OCI-LY1 (cell line): ENCODE data around the gene BCAS2.

Source experiments
- H2AFZ ChIP-seq: fragments of 200-600 bp; sonication (generic), shearing (Covaris generic); 2 replicates; pipeline ENCODE4 v1.6.0; 2014; ENCODE audit warnings: antibody characterized with exemption, mild to moderate bottlenecking, low read length
- H3F3A ChIP-seq: fragments of 200-600 bp; sonication (generic), shearing (Covaris generic); 2 replicates; pipeline ENCODE4 v1.6.0; 2014; ENCODE audit warnings: mild to moderate bottlenecking, antibody characterized with exemption, low read length, moderate library complexity; ENCODE audit not compliant: insufficient read depth
- H3K27ac ChIP-seq: fragments of 200-600 bp; sonication (generic); 2 replicates; pipeline ENCODE4 v1.5.1; 2014; ENCODE audit warnings: low read length, mixed run types, mild to moderate bottlenecking, low read depth; ENCODE audit not compliant: poor library complexity, severe bottlenecking
- H3K27me3 ChIP-seq: fragments of 200-600 bp; sonication (generic); 2 replicates; pipeline ENCODE4 v1.6.0; 2014; ENCODE audit warnings: antibody characterized with exemption, mild to moderate bottlenecking, low read length, moderate library complexity; ENCODE audit not compliant: insufficient read depth
- H3K36me3 ChIP-seq: fragments of 200-600 bp; sonication (generic); 2 replicates; pipeline ENCODE4 v1.6.1; 2014; ENCODE audit warnings: mild to moderate bottlenecking, antibody characterized with exemption, low read length, moderate library complexity, mixed read lengths; ENCODE audit not compliant: insufficient read depth
- H3K4me1 ChIP-seq: fragments of 200-600 bp; sonication (generic); 2 replicates; pipeline ENCODE4 v1.5.1; 2014; ENCODE audit warnings: mild to moderate bottlenecking, low read length, moderate library complexity; ENCODE audit not compliant: insufficient read depth, severe bottlenecking
- H3K4me2 ChIP-seq: fragments of 200-600 bp; sonication (generic), shearing (Covaris generic); 2 replicates; pipeline ENCODE4 v1.6.1; 2014; ENCODE audit warnings: low read length
- H3K4me3 ChIP-seq: fragments of 200-600 bp; sonication (generic); 2 replicates; pipeline ENCODE4 v1.5.1; 2014; ENCODE audit warnings: low read length, low read depth, mild to moderate bottlenecking, mixed read lengths; ENCODE audit not compliant: poor library complexity, severe bottlenecking
- H3K79me2 ChIP-seq: fragments of 200-600 bp; shearing (Covaris generic); 2 replicates; pipeline ENCODE4 v1.6.1; 2016; ENCODE audit warnings: mixed run types, low read length, mixed read lengths; ENCODE audit not compliant: insufficient read depth
- H3K9ac ChIP-seq: fragments of 200-600 bp; sonication (generic), shearing (Covaris generic); 2 replicates; pipeline ENCODE4 v1.6.1; 2014; ENCODE audit warnings: mild to moderate bottlenecking, low read length, mixed read lengths
- H3K9me2 ChIP-seq: fragments of 200-600 bp; sonication (generic), shearing (Covaris generic); 2 replicates; pipeline ENCODE4 v1.6.1; 2014; ENCODE audit warnings: low read depth, mild to moderate bottlenecking, low read length, mixed read lengths
- H3K9me3 ChIP-seq: fragments of 200-600 bp; shearing (Covaris generic); 2 replicates; pipeline ENCODE4 v1.6.1; 2014; ENCODE audit warnings: low read length, mixed read lengths
- H4K20me1 ChIP-seq: fragments of 200-600 bp; sonication (generic), shearing (Covaris generic); 2 replicates; pipeline ENCODE4 v1.6.0; 2016; ENCODE audit warnings: mild to moderate bottlenecking, low read length; ENCODE audit not compliant: insufficient read depth
- EZH2 ChIP-seq: fragments of 200-600 bp; sonication (generic), shearing (Covaris generic); IDR thresholded peaks from 2 replicates; pipeline ENCODE4 v1.8.0; 2017; ENCODE audit warnings: borderline replicate concordance, mixed run types, mild to moderate bottlenecking, antibody characterized with exemption, low read length, moderate library complexity, mixed read lengths
- TF ChIP-seq, protein P1 (sequence below): fragments of 200-600 bp; sonication (generic), shearing (Covaris generic); IDR thresholded peaks from 2 replicates; pipeline ENCODE4 v1.5.1; 2017; ENCODE audit warnings: mild to moderate bottlenecking, antibody characterized with exemption, low read length, moderate library complexity, mixed read lengths

BCAS2 gene

GRCh38 chr1:114547076-114547475 is 34.3 kb downstream of the BCAS2 start:
- Histone ChIP-seq H4K20me1 (no peaks in the 10 kb centered on the region), H3K4me3 (no peak overlapping the region), H3F3A (no peaks in the 10 kb centered on the region), H3K4me2 (no peak overlapping the region), H3K79me2 (no peaks in the 10 kb centered on the region), H3K9me2 (no peaks in the 10 kb centered on the region), H3K27ac (no peak overlapping the region), H3K36me3 (no peaks in the 10 kb centered on the region), H3K9me3 (no peaks in the 10 kb centered on the region), H2AFZ (no peak overlapping the region), H3K27me3 (no peaks in the 10 kb centered on the region), H3K9ac (no peak overlapping the region), H3K4me1 (no peaks in the 10 kb centered on the region)
- no peak for TF ChIP-seq EZH2
- TF ChIP-seq, protein P1, sequence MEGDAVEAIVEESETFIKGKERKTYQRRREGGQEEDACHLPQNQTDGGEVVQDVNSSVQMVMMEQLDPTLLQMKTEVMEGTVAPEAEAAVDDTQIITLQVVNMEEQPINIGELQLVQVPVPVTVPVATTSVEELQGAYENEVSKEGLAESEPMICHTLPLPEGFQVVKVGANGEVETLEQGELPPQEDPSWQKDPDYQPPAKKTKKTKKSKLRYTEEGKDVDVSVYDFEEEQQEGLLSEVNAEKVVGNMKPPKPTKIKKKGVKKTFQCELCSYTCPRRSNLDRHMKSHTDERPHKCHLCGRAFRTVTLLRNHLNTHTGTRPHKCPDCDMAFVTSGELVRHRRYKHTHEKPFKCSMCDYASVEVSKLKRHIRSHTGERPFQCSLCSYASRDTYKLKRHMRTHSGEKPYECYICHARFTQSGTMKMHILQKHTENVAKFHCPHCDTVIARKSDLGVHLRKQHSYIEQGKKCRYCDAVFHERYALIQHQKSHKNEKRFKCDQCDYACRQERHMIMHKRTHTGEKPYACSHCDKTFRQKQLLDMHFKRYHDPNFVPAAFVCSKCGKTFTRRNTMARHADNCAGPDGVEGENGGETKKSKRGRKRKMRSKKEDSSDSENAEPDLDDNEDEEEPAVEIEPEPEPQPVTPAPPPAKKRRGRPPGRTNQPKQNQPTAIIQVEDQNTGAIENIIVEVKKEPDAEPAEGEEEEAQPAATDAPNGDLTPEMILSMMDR, result no peak

DNA sequence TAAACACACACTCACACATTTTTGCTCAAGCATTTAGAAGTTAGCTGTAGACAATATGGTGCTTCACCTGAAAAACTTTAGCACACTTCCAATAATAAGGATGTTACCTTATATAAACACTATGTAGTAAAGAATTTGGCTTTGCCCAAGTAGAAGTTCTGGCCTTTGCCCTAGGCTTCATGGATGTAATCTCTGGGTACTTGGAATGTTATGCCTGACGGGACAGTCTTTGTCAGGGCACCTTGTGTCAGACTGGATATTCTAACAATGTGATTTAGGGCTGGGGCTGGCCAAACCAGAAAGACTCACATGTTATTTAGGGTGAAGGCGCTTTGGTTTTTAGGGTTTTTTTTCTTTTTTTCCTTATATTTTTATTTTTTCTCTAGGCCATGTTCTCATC is 35.6 kb downstream of the BCAS2 start:
- H3K27ac ChIP-seq, result no peak overlapping the region
- H2AFZ ChIP-seq, result no peak overlapping the region
- no peaks in the 10 kb centered on the region for H3K79me2 ChIP-seq
- H3K4me2 ChIP-seq, result no peak overlapping the region
- H3K9me2 ChIP-seq, result no peaks in the 10 kb centered on the region
- no peaks in the 10 kb centered on the region for H3K27me3 ChIP-seq
- no peak for TF ChIP-seq EZH2
- TF ChIP-seq, protein P1, result no peak
- no peaks in the 10 kb centered on the region for H3K36me3 ChIP-seq
- no peaks in the 10 kb centered on the region for H3F3A ChIP-seq
- H3K4me1 ChIP-seq, result no peaks in the 10 kb centered on the region
- no peaks in the 10 kb centered on the region for H4K20me1 ChIP-seq
- no peaks in the 10 kb centered on the region for H3K9me3 ChIP-seq
- no peak overlapping the region for H3K9ac ChIP-seq
- no peak overlapping the region for H3K4me3 ChIP-seq

GRCh38 chr1:114545315-114545714 is 36.1 kb downstream of the BCAS2 start:
- Histone ChIP-seq H3K4me2 (no peak overlapping the region), H3K79me2 (no peaks in the 10 kb centered on the region), H3K27ac (no peak overlapping the region), H2AFZ (no peak overlapping the region), H3F3A (no peaks in the 10 kb centered on the region), H3K9me3 (no peaks in the 10 kb centered on the region), H3K4me1 (no peaks in the 10 kb centered on the region), H3K4me3 (no peak overlapping the region), H3K36me3 (no peaks in the 10 kb centered on the region), H3K9me2 (no peaks in the 10 kb centered on the region), H4K20me1 (no peaks in the 10 kb centered on the region), H3K9ac (no peak overlapping the region), H3K27me3 (no peaks in the 10 kb centered on the region)
- TF ChIP-seq EZH2, result no peak
- TF ChIP-seq, protein P1, result no peak
